HG03439 (cell line): ENCODE data around the gene ANO2.

Experiments used
- ATAC-seq: cut with Tn5 transposase; IDR thresholded peaks from one replicate; pipeline ENCODE4 v1.9.1; 2021; ENCODE audit warnings: mild to moderate bottlenecking, moderate library complexity; ENCODE audit not compliant: unreplicated experiment

The ANO2 gene

DNA sequence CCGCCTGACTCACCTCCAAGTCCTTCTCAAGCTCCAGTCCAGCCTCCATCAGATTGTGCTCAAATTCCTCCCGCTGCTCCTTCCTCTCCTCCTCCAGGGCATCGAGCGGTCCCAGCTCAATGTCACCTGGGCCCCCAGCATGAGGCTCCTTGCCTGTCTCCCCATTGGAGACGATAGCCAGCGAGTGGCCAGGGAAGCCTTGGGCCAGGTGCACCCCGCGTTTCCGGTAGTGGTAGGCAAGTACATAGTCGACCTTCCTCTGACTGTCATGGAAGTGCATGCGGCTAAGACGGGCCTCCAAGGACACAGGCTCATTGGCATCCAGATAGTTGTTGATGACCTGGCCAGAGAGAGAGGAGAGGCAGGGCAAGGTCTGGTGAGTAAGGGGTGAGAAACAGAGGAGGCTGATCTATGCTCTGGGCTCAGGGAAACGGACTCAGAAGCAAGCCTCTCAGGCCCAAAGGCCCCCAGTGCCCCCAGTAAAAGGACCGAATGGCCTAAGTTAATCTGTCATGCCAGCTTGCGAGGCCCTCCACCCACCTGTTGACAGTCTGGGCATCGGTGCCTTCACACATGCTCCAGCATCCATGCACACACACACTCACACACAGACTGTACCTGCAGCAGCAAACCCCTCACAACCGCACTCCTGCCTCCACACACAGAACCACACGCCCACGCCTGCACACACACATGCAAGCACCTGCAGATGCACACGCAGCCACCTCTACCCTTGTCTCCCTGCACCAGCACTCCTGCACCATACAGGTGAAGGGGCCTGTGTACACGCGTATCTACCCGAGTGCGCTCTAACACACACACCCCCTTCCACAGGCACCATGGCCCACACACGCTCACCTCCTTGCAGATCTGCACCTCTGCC, 23.8 kb downstream of the ANO2 start:
- ATAC-seq = no peak

DNA sequence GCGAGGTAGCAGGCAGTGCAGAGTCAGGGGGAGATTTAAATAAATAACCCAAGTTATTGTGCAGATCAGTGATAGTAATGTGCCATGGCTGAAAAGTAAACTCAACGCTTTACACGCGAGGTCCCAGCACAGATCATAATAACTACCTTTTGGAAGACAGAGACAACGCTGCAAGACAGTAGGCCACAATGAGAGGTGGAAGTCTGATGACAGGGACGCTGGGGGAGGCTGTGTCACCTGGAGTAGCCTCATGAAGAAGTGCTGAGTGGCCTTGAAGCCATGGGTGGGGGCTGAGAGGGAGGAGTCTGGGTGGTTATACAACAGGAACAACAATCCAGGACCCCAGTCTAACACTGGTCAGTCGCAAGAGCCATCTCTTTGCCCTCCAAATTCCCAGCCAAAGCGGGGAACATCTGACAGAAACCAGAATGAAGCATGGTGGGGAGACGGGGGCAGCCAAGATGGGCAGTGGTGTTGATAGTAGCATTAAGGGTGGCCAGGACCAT, 28.2 kb downstream of the ANO2 start:
- ATAC-seq = no peak

DNA sequence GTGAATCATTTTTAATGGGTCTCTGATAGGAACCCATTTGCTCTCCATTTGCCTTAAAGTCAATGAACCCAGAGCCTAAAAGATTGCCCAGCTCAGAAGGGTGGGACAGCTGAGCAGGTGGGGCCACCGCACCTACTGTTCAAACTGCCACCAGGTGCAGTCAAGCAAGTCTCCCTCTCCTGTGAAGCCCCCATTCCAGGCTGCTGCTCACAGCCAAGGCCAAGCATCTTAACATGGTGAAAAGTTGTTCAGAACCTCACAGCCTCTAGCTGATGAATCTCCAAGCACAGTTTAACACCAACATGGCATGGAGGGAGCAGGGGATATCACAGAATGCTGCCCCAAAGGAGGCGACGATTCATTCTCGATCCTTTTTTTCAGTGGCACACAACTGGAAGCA, 29.5 kb downstream of the ANO2 start:
- no peak for ATAC-seq

DNA sequence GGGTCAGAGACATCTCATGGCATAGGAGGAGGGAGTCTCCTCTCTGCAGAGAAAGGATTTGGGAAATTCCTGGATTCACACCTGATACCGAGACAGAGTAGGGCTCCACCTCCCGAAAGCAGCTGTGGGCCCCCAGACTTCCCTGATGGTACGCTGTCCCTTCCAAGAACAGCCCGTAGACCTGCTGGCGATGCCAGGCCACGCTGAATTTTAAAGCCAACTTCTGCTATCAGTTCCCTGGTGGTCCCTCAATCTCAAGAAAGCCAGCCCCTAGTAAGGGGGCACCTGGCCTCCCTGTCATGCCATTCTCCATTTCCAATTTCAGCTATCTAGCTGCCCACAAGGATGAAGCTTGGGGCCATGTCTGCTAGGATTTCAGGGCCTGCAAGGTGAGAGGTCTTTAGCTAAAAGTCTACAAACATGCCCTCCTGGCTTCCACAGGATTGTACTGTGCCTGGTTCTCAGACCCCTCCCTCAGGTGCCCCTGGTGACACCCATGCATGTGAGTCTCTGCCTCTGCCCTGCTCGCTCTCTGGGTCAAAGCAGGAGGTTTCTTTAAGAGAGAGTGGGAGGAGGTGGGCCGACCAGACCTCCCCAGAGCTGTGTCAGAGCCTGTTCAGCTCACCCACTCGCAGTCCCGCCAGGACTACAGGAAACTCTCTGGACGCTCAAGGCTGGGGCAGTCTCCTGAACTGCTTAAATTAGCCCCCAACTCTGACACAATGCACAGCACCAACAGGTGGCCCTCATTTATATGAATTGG, 30.5 kb downstream of the ANO2 start:
- no peak for ATAC-seq

DNA sequence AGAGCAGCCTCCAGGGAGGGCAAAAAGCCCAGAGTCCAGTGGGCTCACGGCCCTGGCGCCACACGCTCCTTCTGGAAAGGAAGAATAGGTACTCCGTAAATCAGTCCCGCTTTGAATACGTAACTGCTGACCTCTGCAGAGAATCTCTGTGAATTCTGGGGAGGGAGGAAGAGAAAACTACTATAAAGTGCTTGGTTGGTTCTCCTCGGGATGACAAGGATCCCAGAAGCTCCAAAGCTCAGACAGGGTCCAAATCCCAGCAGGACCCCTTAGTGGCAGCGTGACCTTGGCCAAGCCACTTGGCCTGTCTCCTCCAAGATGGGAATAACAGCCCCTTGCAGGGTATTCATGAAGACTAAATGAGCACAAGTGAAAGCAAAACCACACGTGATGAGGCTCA, 31.7 kb downstream of the ANO2 start:
- no peak for ATAC-seq

DNA sequence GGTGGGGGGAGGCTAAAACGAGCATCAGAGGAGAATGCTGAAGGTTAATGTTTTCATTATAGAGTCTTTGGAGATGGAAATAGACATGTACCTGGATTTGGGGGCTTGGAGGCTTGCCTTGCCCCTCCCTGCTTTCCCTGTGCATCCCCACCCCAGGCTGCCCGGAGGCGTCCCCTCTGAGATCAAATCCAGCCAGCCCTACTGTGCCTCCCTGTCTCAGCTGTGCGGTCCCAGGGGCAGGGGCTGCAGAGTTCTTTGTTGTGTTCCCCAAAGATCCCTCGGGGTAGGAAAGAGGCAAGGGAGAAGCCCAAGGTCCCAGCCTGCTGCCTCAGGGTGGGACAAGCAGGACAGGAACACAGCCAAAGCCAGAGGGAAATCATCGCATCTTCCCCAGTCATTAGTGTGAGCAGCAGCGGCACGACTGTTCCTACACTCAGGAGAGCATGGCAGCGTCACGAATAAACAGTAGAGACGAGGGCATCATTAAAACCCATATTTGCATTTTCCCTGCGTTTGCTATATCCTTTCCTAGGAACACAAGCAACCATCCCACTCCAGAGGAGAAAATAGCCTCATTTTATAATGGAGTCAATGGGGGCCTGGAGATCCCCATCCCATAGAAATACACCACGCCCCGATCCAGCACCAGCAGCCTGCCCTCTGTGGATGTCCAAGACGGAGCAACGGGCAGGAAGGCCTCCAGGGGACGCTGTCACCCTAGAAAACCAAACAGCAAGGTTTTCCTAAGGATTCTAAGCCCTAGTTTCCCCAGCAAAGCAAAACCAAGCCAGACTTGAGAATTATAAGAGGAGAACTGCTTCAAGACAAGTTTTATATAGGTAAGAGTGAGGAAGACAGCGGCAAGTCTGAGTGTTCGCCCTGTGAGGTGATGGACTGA, 32.4 kb downstream of the ANO2 start:
- no peak for ATAC-seq

DNA sequence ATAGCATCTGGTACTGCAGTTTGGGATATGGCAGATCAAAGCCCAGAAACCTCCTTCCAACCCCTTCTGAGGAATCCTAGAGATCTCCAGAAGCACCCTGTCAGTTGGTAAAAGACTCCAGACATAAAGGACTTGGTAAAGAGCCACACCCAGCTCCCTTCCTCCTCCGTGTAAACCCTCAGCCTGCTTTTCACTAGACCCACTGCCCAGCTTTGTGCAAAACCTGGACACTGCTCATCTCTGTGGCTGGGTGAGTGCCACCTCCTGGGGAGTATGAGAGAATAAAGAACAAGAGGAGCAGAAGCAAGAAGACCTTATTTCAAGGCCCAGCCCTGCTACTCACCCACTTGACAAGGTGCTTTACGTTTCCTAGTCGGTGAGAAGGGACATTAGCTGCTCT, 33.0 kb downstream of the ANO2 start:
- ATAC-seq = no peak

DNA sequence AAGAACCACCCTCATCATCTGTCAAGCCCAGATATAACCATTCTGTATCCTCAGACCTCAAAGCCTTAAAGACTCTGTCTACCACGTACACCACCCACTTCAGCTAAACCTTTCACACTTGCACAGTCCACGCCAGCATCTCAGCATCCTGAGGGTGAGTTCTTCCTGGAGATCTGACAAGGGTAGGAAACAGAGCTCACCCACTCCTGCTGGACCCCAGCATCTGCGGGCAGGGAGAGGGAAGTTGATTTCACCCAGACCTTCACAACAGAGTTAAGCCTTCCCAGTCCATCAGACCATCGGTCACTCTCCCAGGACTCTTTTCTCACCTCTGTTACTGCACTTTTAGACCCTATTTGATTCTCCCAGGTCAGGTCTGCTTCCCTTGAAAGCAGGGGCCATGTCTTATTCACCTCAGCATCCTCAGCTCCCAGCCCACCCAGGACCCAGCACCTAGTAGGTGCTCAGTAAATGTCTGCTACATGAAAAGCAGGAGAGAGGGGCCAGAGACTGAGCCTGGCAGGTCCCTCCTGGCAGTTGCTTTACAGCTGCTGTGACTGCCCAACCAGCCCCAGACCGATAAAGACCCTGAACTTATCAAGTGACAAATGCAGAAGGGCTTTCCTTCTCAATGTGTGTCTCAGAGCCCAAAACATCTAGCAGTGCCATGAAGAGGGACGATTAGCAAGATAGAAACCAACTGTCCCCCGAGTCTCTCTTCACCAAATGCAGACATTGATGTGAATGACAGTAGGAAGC, 34.1 kb downstream of the ANO2 start:
- no peak for ATAC-seq

DNA sequence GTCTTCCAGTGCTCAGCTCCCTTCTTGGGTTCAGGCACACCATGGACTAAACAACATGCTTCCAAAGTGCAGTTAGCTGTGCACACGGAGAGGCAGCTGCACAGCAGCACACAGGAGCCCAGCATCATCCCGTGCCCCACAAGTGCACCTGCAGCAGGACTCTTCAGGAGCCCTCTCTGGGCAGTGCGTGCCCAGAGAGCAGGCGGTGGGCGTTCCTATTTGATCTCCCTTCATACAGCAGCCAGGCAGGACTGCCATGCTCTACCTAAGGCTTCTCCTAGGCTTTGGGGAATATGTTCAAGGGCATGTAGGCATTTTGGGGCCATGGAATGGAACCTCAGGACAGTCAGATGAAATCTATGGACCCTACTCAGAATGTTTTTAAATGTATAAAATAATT, 35.5 kb downstream of the ANO2 start:
- no peak for ATAC-seq

DNA sequence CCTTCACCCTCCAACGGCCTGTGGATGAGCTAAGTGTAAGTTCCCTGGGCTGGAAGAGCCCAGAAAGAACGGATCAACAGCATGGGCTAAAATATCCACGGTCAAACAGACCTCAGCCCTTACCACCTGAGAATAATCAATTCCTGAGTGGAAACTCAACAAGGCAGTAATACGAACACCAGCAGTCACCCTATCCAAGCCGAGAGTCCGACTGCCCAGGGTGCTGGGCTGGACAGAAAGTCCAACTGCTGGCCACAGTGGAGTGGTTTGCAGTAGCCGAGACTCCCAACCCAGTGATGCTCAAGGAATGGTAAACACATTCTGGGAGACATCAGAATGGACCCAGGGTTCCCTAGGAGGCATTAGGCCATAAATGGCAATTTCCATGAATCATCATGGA, 36.8 kb downstream of the ANO2 start:
- no peak for ATAC-seq

DNA sequence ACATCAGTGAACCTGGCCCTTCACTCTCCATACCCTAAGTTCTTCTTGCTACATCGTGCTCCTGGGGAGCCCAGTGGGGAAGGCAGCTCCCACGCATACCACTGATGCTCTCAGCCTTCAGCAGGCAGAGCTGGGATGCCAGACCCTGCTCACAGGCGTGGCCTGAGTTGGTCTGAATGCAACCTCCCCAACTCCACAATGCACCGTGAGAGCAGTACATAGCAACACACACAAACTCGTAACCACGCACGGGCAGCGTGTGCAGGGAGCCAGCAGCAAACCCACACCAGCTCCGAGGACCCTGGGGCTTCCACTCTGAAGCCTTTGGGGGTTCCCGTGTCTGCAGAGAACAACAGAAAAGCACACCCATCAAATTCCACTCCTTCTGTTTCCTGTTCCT, 37.3 kb downstream of the ANO2 start:
- ATAC-seq = no peak

DNA sequence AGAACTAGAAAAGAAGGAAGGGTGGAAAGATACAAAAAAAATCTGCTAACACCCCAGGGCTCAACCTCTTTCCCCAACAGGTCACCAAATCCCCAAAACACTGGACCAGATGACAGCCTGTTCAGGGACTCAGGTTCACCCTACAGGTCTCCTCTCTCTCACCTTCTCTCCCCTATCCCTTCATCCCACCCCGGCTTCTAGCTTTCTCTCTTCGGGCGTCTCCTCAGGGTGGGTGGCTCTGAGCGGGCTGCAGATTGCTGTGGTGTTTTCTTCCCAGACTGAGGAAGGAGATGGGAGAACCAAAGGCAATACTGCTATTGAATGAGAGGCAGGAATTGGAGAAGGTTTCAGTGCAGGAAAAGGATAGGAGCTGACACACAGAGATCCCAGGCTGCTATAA, 39.3 kb downstream of the ANO2 start:
- ATAC-seq = no peak

DNA sequence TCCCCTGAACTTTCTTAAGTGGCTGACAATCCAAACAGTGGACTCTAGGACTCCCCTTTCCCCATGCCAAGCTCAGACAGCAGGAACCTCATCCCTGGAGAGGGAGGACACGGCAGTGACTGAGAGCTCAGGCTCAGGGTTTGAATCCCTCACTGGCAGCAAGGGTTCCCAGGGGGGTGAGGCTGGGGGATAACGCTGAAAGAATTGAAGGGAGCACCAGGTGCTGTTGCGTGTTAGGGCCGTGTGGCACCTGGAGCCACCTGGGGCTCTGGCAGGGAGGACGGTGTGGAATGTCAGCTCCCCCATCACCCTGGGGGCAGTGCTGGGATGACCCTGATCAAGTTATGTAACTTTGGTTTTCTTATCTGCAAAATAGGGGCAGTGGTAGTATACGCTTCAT, 40.1 kb downstream of the ANO2 start:
- ATAC-seq = no peak

DNA sequence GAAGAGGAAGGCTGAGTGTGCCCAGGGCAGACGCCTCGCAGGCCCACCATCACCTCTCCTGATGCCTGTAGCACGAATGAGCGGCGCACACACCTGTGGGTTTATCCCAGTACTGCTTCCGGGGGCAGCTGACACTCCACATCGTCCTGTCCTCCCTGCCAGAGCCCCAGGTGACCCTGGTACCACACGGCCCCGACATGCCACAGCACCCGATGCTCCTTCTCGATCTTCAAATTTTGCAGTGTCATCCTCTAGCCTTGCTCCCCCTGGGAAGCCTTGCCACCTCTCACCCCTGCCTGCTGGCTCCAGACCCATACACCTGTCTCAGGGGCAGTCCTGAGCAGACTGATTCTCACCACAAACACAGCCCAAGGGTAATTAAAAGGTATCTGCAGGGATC, 40.6 kb downstream of the ANO2 start:
- no peak for ATAC-seq

DNA sequence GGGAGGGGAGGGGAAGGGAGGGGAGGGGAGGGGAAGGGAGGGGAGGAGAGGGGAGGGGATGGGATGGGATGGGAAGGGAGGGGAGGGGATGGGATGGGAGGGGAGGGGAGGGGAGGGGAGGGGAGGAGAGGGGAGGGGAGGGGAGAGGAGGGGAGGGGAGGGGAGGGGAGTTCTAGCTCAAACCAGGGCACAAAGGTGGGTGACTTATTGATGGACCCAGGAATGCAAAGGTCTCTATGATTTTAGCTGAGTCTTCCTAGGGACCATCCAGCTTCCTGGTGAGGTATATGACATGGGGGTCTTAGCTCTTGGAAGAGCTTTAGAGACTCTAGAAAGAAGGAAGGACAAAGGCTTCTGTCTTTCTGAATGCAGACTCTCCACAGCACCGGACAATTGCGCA, 42.3 kb downstream of the ANO2 start:
- no peak for ATAC-seq

DNA sequence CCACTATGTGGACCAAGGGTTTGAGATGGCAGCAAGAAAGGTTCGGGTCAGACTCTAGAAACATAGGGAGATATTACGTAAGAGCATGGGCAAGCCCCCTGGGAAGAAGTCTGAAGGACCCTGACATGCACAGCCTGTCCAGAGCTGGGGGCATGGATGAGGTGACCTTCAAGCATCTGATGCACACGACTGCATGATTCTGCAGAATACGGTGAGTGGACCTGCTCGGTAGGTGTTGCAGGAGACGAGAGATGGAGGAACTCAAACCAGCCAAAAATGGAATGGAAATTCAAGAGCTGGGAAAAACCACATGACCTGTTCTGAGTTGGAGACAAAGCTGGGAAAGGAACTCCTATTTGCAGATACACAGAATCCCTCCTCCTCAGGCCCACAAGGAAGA, 43.6 kb downstream of the ANO2 start:
- no peak for ATAC-seq

DNA sequence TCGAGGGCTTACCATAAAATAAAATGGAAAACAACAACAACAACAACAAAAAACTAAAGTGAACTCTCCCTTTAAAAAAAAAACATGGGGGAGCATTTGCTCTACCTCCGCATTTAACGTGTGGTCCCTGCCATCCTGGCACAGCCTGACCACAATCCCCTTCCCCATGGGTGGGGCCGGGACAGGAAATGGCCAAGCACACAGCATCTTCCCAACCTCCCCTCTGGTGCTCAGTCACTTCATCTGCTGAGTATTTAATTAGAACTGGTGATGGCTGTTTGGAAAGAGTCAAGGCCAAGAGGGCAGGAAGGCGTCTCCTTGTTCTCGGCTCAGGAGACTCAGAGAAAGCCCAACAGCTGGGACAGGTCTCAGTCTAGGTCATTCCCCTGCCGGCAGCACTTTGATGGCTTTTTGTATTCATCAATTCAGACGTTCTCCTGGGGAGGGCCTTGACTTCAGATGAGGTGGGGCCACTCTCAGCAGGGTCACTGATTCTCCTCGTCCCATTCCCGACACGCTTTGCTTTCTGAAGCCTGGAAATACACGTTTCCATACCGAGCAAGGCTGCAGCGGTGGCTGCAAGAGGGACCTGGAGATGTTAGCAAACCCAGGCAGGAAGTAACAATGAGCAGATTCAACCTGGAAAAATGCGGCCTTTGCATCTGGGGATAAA, 44.4 kb downstream of the ANO2 start:
- no peak for ATAC-seq

DNA sequence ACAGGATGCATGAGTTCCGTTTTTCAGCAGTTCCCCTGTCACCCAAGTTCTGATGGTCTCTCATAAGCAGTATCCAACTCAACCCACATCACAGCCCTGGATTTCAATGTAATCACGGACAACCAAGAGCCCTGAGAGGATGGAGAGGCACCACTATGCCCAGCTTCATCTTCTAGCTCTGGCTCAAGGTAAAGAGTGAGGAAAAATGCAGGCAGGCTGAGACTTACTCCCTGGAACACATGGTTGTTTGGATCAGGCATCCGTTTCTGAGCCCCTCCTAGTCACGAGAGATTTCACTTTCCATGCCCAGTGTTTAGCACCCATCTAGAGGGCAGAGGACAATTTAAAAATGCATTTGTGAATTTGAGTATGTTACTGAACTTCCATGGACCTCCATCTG, 45.0 kb downstream of the ANO2 start:
- no peak for ATAC-seq

DNA sequence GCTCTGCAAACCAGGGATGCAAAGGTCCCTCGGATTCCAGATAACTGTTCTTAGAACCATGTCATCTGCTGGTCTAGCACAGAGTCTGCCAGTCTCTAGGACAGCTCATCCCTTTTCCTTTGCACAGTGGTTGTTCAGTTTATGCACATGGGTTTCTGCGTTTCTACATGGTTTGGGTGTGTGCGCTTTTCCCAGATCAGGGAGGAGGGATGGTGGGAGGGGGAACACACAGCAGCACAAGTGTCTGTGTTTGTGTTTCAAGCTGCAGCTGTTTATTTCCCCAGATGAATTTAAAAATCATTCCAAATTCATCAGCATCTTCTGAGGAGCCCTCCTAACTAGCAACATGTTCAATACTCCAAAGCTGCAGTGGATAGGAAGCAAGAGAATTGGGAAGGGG, 45.4 kb downstream of the ANO2 start:
- no peak for ATAC-seq

DNA sequence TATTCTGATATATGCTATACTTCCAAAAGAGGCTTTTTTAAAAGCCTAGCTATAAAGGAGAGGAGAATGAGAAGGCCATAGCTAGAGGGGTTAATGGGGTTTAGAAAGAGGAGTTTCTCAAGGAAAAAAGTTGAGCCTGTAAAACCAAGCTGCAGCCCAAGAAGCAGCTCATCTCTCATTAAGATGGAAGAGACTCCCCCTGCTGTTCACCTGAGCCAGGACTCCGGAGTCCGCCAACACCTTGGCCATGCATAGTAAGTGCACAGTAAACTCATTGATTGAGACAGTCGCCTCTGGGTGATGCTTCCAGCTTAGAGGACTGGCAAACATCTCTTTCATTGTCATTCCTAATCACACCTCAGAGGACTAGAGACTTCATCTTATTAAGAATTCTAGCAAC, 46.2 kb downstream of the ANO2 start:
- no peak for ATAC-seq
